Panc1 (cell line): ENCODE measurements around the gene PTGES.

Experiments
- POLR2AphosphoS5 ChIP-seq: IDR thresholded peaks from 2 replicates; pipeline ENCODE4 v1.6.1; 2012; ENCODE audit warnings: mild to moderate bottlenecking, low read depth, low read length, moderate library complexity
- SIN3A ChIP-seq: IDR thresholded peaks from 2 replicates; pipeline ENCODE4 v1.6.1; 2012; ENCODE audit warnings: low read depth, mild to moderate bottlenecking, low read length, moderate library complexity, borderline replicate concordance; ENCODE audit not compliant: insufficient read depth
- TCF7L2 ChIP-seq: IDR thresholded peaks from 2 replicates; pipeline ENCODE4 v1.6.1; 2011; ENCODE audit warnings: mild to moderate bottlenecking, low read depth, low read length, inconsistent platforms
- TF ChIP-seq, protein P1 (sequence below): fragments of 450-650 bp; IDR thresholded peaks from 2 replicates; pipeline ENCODE4 v1.5.1; 2017; ENCODE audit warnings: mild to moderate bottlenecking
- TF ChIP-seq, protein P2 (sequence below), 2 experiments: IDR thresholded peaks; 2 replicates each; pipeline ENCODE4 v1.6.1; 2011 to 2012; ENCODE audit warnings: low read depth in 2 of 2, control low read depth in 1 of 2, low read length in 1 of 2, mild to moderate bottlenecking in 1 of 2, moderate library complexity in 1 of 2; ENCODE audit not compliant: insufficient read depth in 1 of 2

DNA sequence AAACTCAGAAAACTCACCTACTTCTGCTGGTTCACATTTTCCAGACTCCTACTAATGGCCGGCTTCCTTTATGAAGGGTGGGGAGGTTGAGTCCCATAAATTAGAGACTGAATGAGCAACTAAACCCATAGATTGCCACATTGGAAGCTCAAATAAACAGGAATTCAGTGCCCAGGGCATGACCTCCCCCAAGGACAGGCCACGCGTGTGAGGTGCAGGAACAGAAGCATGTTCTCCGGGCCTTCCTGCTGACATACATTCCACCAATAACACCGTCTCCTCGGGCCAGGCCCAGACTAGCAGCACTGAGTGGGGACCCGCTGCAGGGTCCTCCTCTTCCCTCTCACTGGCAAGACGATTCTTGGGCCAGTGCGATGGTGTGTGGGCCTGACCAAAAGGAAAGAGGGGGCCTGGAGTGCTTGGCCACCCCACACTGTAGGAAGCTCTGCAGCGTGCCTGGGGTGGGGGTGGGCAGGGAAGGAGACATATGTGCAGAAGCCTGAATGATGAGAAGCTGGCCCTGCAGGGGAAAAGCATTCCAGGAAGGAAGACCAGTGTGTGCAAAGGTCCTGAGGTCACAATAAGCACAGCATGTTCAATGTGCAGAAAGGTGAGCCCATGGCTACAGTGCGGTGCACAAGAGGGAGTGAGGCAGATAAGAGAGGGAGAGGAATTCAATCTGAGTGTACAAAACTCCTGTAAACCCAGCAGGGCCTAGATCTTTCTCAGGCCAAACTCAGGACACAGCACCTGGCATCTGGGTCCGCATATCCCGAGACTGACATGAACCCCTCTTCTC lies 12.0 kb downstream of the PTGES start:
- TF ChIP-seq, protein P1, sequence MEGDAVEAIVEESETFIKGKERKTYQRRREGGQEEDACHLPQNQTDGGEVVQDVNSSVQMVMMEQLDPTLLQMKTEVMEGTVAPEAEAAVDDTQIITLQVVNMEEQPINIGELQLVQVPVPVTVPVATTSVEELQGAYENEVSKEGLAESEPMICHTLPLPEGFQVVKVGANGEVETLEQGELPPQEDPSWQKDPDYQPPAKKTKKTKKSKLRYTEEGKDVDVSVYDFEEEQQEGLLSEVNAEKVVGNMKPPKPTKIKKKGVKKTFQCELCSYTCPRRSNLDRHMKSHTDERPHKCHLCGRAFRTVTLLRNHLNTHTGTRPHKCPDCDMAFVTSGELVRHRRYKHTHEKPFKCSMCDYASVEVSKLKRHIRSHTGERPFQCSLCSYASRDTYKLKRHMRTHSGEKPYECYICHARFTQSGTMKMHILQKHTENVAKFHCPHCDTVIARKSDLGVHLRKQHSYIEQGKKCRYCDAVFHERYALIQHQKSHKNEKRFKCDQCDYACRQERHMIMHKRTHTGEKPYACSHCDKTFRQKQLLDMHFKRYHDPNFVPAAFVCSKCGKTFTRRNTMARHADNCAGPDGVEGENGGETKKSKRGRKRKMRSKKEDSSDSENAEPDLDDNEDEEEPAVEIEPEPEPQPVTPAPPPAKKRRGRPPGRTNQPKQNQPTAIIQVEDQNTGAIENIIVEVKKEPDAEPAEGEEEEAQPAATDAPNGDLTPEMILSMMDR, result no peak
- TF ChIP-seq POLR2AphosphoS5 (no peak), TCF7L2 (no peak), SIN3A (no peak)
- TF ChIP-seq, protein P2, sequence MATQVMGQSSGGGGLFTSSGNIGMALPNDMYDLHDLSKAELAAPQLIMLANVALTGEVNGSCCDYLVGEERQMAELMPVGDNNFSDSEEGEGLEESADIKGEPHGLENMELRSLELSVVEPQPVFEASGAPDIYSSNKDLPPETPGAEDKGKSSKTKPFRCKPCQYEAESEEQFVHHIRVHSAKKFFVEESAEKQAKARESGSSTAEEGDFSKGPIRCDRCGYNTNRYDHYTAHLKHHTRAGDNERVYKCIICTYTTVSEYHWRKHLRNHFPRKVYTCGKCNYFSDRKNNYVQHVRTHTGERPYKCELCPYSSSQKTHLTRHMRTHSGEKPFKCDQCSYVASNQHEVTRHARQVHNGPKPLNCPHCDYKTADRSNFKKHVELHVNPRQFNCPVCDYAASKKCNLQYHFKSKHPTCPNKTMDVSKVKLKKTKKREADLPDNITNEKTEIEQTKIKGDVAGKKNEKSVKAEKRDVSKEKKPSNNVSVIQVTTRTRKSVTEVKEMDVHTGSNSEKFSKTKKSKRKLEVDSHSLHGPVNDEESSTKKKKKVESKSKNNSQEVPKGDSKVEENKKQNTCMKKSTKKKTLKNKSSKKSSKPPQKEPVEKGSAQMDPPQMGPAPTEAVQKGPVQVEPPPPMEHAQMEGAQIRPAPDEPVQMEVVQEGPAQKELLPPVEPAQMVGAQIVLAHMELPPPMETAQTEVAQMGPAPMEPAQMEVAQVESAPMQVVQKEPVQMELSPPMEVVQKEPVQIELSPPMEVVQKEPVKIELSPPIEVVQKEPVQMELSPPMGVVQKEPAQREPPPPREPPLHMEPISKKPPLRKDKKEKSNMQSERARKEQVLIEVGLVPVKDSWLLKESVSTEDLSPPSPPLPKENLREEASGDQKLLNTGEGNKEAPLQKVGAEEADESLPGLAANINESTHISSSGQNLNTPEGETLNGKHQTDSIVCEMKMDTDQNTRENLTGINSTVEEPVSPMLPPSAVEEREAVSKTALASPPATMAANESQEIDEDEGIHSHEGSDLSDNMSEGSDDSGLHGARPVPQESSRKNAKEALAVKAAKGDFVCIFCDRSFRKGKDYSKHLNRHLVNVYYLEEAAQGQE (IDR thresholded peaks at IDR 0.05; ENCODE audit: insufficient read depth in 1 of 2, low read depth in 2 of 2, low read length in 1 of 2), result no peak
